Mucosa of gallbladder (tissue), 1 donor: ENCODE results near the gene APEX2. TPM values are rescaled to one million over a fixed set of nuclear protein-coding genes. Genes with fewer than 3 reads are reported as not detected.
"Not testable (repeated sequence)": the region's sequence is repeated elsewhere in the genome, so short reads cannot be mapped to it uniquely, and the experiment has no call there.

ENCODE experiments used
- DNase-seq: peaks from one replicate; pipeline ENCODE4 v3.0.0-alpha.2; 2020; ENCODE audit warnings: low spot score
- total RNA-seq: library from RNA; stranded (reverse); gene quantifications from one replicate; pipeline ENCODE4 v1.2.1, GENCODE V29; 2021
- donor health status: DM: no; HTN: no; CAD: no.

APEX2 gene
- total RNA-seq, 1 donor from 2014 or later = 16.3 TPM

- no peak for DNase-seq
These were observed 11.1 kb downstream of the APEX2 start for GRCh38 chrX:55011294-55011693.

- no peak for DNase-seq
These were observed 14.7 kb downstream of the APEX2 start for GRCh38 chrX:55014897-55015299.

GRCh38 chrX:55026143-55026542, 26.0 kb downstream of the APEX2 start:
- no peak for DNase-seq

- DNase-seq = no peak
These were observed 26.7 kb downstream of the APEX2 start for GRCh38 chrX:55026840-55027239.

- no peak for DNase-seq
These were observed 27.9 kb downstream of the APEX2 start for GRCh38 chrX:55028040-55028439.

- DNase-seq = no peak
These were observed 28.4 kb downstream of the APEX2 start for GRCh38 chrX:55028611-55029010.

GRCh38 chrX:55029291-55029690, 29.1 kb downstream of the APEX2 start:
- no peak for DNase-seq

GRCh38 chrX:55030271-55031205, 30.4 kb downstream of the APEX2 start, which contains the start of gene ALAS2:
Gene ALAS2 (minus strand): TSS chrX:55030977. CDS start chrX:55026000, 4,977 bp downstream.
- DNase-seq = no peak

GRCh38 chrX:55033429-55033828, 33.3 kb downstream of the APEX2 start:
- DNase-seq = peak; percentile 34

- DNase-seq = no peak
These were observed 39.3 kb downstream of the APEX2 start for GRCh38 chrX:55039471-55039870.

GRCh38 chrX:55041514-55041913, 41.4 kb downstream of the APEX2 start:
- no peak for DNase-seq

- not testable (repeated sequence) for DNase-seq
These were observed 50.4 kb downstream of the APEX2 start for GRCh38 chrX:55050599-55050998.

GRCh38 chrX:55056820-55057674, 56.9 kb downstream of the APEX2 start:
- DNase-seq = no peak

GRCh38 chrX:55057675-55058249, 57.6 kb downstream of the APEX2 start:
- DNase-seq = peak; percentile 36

Other genes with a start within 250 kb of the APEX2 start
- not detected for gene ITIH6, start 202.1 kb upstream of the APEX2 start, total RNA-seq
- gene MAGED2, start 192.6 kb upstream of the APEX2 start, total RNA-seq = 145 TPM
- gene TRO, start 79.5 kb upstream of the APEX2 start, total RNA-seq = 11.1 TPM
- 0.12 TPM for gene PFKFB1, start 6.2 kb upstream of the APEX2 start, total RNA-seq
- gene ALAS2, start 30.6 kb downstream of the APEX2 start, total RNA-seq = 0.78 TPM
- gene PAGE2B, start 74.7 kb downstream of the APEX2 start, total RNA-seq = not detected
- gene PAGE2, start 88.7 kb downstream of the APEX2 start, total RNA-seq = not detected
- gene PAGE5, start 220.0 kb downstream of the APEX2 start, total RNA-seq = not detected